ENCODE measurements around the gene IGDCC3.

GRCh38 chr15:65303687-65304380, 74.0 kb downstream of the IGDCC3 start:
- TF ChIP-seq POLR2AphosphoS5 (IDR thresholded peaks at IDR 0.05), result no peak
- TF ChIP-seq CTCF (IDR thresholded peaks at IDR 0.05), result peak in 1 of 2 donors; percentile 91
- no peak for TF ChIP-seq POLR2A (IDR thresholded peaks at IDR 0.05)

Data from suprapubic skin (tissue), 4 donors.